PC-9 (cell line): ENCODE data around the gene ZNF628. TPM values are rescaled to one million over a fixed set of nuclear protein-coding genes. Genes with fewer than 3 reads are reported as not detected.
"Not testable (repeated sequence)": the region's sequence is repeated elsewhere in the genome, so short reads cannot be mapped to it uniquely, and the experiment has no call there.

Source experiments
- BruUV-seq: library from RNA; stranded (reverse); fragments of 400-500 nt; replicated peaks from 2 replicates; lab custom pipeline; 2021; lab: Mats Ljungman, UMichigan
- CTCF ChIA-PET: fragments of 300-600 bp; sonication (Branson Sonifier 250); formaldehyde crosslinking; loops from one replicate; lab custom pipeline; 2022; ENCODE audit warnings: antibody characterized with exemption; lab: Charles Lee
- POLR2A ChIA-PET: fragments of 300-600 bp; sonication (Branson Sonifier 250); formaldehyde crosslinking; loops from one replicate; lab custom pipeline; 2022; ENCODE audit warnings: antibody characterized with exemption; ENCODE audit not compliant: unreplicated experiment; lab: Charles Lee
- DNase-seq, 2 experiments: peaks; one replicate each; pipeline versions ENCODE4 v3.0.0 to v3.0.0-alpha.2; 2015 to 2022; ENCODE audit warnings: mixed read lengths in 1 of 2
- H2AFZ ChIP-seq: fragments of 200-600 bp; sonication (generic); 2 replicates; pipeline ENCODE4 v1.8.1; 2017; ENCODE audit warnings: antibody characterized with exemption
- H3F3A ChIP-seq: fragments of 200-600 bp; sonication (generic); 2 replicates; pipeline ENCODE4 v1.8.1; 2017; ENCODE audit warnings: antibody characterized with exemption, mild to moderate bottlenecking, low read depth; ENCODE audit not compliant: insufficient read depth
- H3K27ac ChIP-seq: fragments of 200-600 bp; sonication (generic); 2 replicates; pipeline ENCODE4 v1.6.1; 2016; ENCODE audit warnings: mixed run types
- H3K27me3 ChIP-seq: fragments of 200-600 bp; sonication (generic); 2 replicates; pipeline ENCODE4 v1.6.1; 2016; ENCODE audit warnings: low read depth, mixed run types; ENCODE audit not compliant: insufficient read depth
- H3K36me3 ChIP-seq: fragments of 200-600 bp; sonication (generic); 2 replicates; pipeline ENCODE4 v1.6.1; 2016; ENCODE audit warnings: low read depth, mixed run types
- H3K4me1 ChIP-seq: fragments of 200-600 bp; sonication (generic); replicated peaks from 2 replicates; pipeline ENCODE4 v1.6.1; 2016; ENCODE audit warnings: mixed run types; ENCODE audit not compliant: insufficient read depth
- H3K4me2 ChIP-seq: fragments of 200-600 bp; sonication (generic); 2 replicates; pipeline ENCODE4 v1.6.1; 2017; ENCODE audit warnings: mixed run types
- H3K4me3 ChIP-seq: fragments of 200-600 bp; sonication (generic); 2 replicates; pipeline ENCODE4 v1.6.1; 2016; ENCODE audit warnings: mixed run types
- H3K79me2 ChIP-seq: fragments of 200-600 bp; sonication (generic); 2 replicates; pipeline ENCODE4 v1.6.1; 2017; ENCODE audit warnings: low read depth, mixed run types
- H3K9me2 ChIP-seq: fragments of 200-600 bp; sonication (generic); 2 replicates; pipeline ENCODE4 v1.8.1; 2017; ENCODE audit warnings: mild to moderate bottlenecking; ENCODE audit not compliant: insufficient read depth
- H3K9me3 ChIP-seq: fragments of 200-600 bp; sonication (generic); 2 replicates; pipeline ENCODE4 v1.8.1; 2016; ENCODE audit warnings: low read depth; ENCODE audit not compliant: insufficient read depth
- H4K20me1 ChIP-seq: fragments of 200-600 bp; sonication (generic); 2 replicates; pipeline ENCODE4 v1.8.1; 2017; ENCODE audit not compliant: insufficient read depth
- CTCF ChIP-seq: fragments of 200-600 bp; sonication (generic); conservative IDR thresholded peaks from 2 replicates; pipeline ENCODE4 v1.6.1; 2017; ENCODE audit warnings: mixed run types, antibody characterized with exemption, mild to moderate bottlenecking, moderate library complexity
- EZH2 ChIP-seq: fragments of 200-600 bp; sonication (generic); IDR thresholded peaks from 2 replicates; pipeline ENCODE4 v1.8.0; 2017; ENCODE audit warnings: antibody characterized with exemption, low read depth
- intact Hi-C: fragments of 100-400 bp; cut with micrococcal nuclease; formaldehyde crosslinking; loops from one replicate; pipeline ENCODE4 v1.10.0; 2022; ENCODE audit not compliant: unreplicated experiment
- total RNA-seq: library from RNA; stranded (reverse); gene quantifications from 2 replicates; pipeline ENCODE4 v1.2.3, GENCODE V29; 2021

Gene ZNF628
- total RNA-seq, 1 experiment from 2014 or later, result 19.3 TPM

- Histone ChIP-seq H3K36me3 (no peaks in the 10 kb centered on the region), H3K4me3 (no peak overlapping the region), H3K27ac (no peak overlapping the region), H2AFZ (no peak overlapping the region), H3K4me1 (peaks cover 13% of the 10 kb centered on the region), H3F3A (peaks cover 14% of the 10 kb centered on the region), H3K4me2 (0 out of 2 replicates have a peak overlapping the region, but pooled peaks have one; percentile 0), H3K27me3 (peaks cover 15% of the 10 kb centered on the region), H4K20me1 (no peaks in the 10 kb centered on the region), H3K9me2 (no peaks in the 10 kb centered on the region), H3K9me3 (no peaks in the 10 kb centered on the region), H3K79me2 (no peaks in the 10 kb centered on the region)
- CTCF ChIA-PET, result interaction anchor here (0.6 to 0.7 kb wide), 2 partner anchors 29 to 842 kb away, joined by 3 to 5 read pairs; no protein-coding TSS in a partner anchor
- POLR2A ChIA-PET, result interaction anchor here (0.5 to 0.7 kb wide), 4 partner anchors 9 to 901 kb away, joined by 5 to 16 read pairs (median 5); no protein-coding TSS in a partner anchor
- DNase-seq, result peak; percentile 83 to 87
- TF ChIP-seq CTCF (no peak), EZH2 (no peak)
- intact Hi-C loops, result loop anchor here (5.0 kb wide), 1 partner anchor 33 kb away; the partner anchor contains the start of genes C19orf85 and ISOC2
- BruUV-seq, result no TSS peak
These were observed 19.4 kb downstream of the ZNF628 start for GRCh38 chr19:55495646-55496349.

GRCh38 chr19:55496820-55497219 is 20.4 kb downstream of the ZNF628 start:
- H4K20me1 ChIP-seq, H3K36me3 ChIP-seq, H3K27ac ChIP-seq, BruUV-seq, H3K4me3 ChIP-seq, H3K9me2 ChIP-seq, H3K9me3 ChIP-seq, H3K79me2 ChIP-seq, DNase-seq, H2AFZ ChIP-seq, H3K4me2 ChIP-seq, CTCF ChIA-PET: not testable (repeated sequence)
- POLR2A ChIA-PET, result interaction anchor here (0.6 kb wide), 1 partner anchor 21 kb away, joined by 7 read pairs; the partner anchor contains the start of gene ZNF628
- intact Hi-C loops, result loop anchor here (5.0 kb wide), 1 partner anchor 35 kb away; the partner anchor contains the start of genes C19orf85 and ISOC2
- Histone ChIP-seq H3K27me3 (peaks cover 12% of the 10 kb centered on the region), H3K4me1 (peaks cover 13% of the 10 kb centered on the region), H3F3A (peaks cover 14% of the 10 kb centered on the region)

GRCh38 chr19:55497763-55498162 is 21.3 kb downstream of the ZNF628 start:
- POLR2A ChIA-PET, result no interaction called here
- CTCF ChIA-PET, result interaction anchor here (0.6 kb wide), 1 partner anchor 75 kb away, joined by 4 read pairs; no protein-coding TSS in a partner anchor

More at GRCh38 chr19:55497763-55498162, 21.3 kb downstream of the ZNF628 start:
- TF ChIP-seq CTCF (no peak), EZH2 (no peak)
- Histone ChIP-seq H3K27me3 (peaks cover 12% of the 10 kb centered on the region), H3K79me2 (no peaks in the 10 kb centered on the region), H3K9me3 (no peaks in the 10 kb centered on the region), H3K36me3 (no peaks in the 10 kb centered on the region), H2AFZ (no peak overlapping the region), H4K20me1 (no peaks in the 10 kb centered on the region), H3K27ac (no peak overlapping the region), H3K4me2 (no peak overlapping the region), H3F3A (peaks cover 14% of the 10 kb centered on the region), H3K4me1 (peaks cover 13% of the 10 kb centered on the region), H3K9me2 (no peaks in the 10 kb centered on the region), H3K4me3 (no peak overlapping the region)
- no TSS peak for BruUV-seq
- intact Hi-C loops, result loop anchor here (5.0 kb wide), 1 partner anchor 35 kb away; the partner anchor contains the start of genes C19orf85 and ISOC2
- DNase-seq, result no peak
